Dermis microvascular lymphatic vessel endothelial cell (primary cell): ENCODE measurements around the gene AUTS2. TPM values are rescaled to one million over a fixed set of nuclear protein-coding genes. Genes with fewer than 3 reads are reported as not detected.
"Not testable (repeated sequence)": the region's sequence is repeated elsewhere in the genome, so short reads cannot be mapped to it uniquely, and the experiment has no call there.

Source experiments
- DNase-seq, 2 donors: peaks; one replicate each; pipeline versions ENCODE4 v3.0.0 to v3.0.0-alpha.2; 2010; ENCODE audit warnings: low read depth in 2 of 2
- total RNA-seq: library from RNA; depleted of rRNA; stranded (reverse); fragments of >200 nt; gene quantifications from 2 replicates; pipeline ENCODE4 v1.2.1, GENCODE V29; 2014

AUTS2 gene
- total RNA-seq, 1 donor from 2014 or later = 0.51 TPM

- no peak for DNase-seq
Measured at GRCh38 chr7:70725448-70725847, 1127.2 kb downstream of the AUTS2 start.

DNA sequence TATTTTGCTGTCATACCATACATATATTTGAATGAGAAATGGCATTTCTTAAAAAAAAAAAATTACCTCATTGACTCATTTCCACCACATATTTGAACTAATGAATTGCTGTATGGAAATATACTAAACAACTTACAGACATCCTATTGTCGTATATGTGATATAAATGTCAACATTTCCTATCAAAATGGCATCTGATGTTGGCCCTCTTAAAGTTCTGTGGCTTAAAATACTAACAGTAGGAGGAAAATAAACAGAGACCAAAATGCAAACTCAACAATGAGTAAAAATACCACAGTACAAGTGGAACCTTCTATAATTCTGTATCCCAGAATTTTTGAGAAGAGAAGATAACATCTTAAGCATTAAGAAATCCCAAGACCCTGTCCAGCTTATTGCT lies 1128.0 kb downstream of the AUTS2 start:
- no peak for DNase-seq

DNA sequence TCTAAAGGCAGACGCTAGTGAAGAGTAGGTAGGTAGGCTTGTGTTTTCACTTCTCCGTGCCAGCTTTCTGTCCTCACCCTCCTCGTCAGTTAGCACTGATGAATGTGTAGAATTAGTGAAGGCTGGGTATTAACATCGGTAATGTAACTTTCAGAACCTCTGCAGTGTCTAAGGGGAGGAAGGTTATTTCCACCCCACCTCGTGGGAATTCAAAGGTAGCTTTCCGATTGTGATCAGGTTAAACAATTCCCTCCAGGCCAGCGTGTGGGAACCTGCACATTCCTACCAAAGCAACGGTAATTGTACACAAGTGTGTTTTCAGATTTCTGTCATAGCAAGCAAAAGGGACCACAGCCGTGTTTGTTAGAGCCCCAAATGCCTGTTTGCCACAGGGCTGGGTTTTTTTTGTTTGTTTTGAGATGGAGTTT lies 1128.7 kb downstream of the AUTS2 start:
- no peak for DNase-seq

GRCh38 chr7:70727861-70728260 lies 1129.6 kb downstream of the AUTS2 start:
- no peak for DNase-seq

DNA sequence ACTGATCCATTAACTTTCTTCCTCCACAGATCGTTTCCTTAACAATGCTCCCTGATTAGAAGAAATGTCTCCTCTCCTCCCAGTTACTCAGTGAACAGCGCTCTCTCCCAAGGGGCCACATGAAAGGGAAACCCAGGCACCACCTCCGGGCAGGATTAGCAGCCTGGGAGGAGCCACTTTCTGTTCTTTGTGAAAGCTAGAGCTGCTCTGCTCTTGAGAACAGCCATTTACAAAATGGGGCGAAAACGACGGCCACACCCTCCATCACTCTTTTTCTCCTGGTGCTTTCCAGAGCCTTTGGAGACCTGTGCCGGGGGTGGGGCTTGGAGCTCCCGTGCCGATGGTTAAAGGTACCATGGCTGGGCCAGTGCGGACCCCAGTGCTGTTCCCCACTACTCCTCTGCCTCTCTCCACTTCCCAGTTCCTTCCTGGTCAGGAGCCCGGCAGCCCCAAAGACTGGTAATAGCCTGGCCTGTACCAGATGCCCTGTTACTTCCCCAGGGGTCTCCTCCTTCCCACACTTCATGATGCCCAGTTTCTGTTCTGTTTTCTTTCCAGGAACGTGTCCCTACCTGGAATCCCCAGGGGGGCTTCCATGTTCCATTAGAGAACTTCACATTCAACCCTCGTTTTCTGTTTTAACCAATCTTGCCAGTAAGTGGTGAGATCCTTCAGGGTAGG lies 1130.7 kb downstream of the AUTS2 start:
- no peak for DNase-seq

DNA sequence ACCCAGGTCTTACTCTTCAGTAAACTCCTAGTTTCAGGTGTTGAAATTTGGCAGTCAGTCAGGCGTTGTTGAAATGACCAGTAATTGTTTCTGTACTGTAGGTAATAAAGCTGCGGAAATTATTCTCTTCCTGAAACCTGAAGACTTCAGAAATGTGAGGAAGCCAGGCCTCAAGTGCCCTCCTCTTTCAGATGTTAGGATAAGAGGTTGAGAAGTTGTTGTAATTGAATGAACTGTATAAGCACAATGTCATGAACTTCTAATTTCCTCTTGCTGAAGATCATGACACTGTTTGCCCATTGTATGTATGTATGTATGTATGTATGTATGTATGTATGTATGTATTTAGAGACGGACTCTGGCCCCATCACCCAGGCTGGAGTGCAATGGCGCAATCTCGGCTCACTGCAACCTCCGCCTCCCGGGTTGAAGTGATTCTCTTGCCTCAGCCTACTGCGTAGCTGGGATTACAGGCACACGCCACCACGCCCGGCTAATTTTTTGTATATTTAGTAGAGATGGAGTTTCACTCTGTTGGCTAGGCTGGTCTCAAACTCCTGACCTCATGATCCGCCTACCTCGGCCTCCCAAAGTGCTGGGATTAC lies 1131.4 kb downstream of the AUTS2 start:
- not testable (repeated sequence) for DNase-seq

- DNase-seq = no peak
Measured at GRCh38 chr7:70730451-70731110, 1132.3 kb downstream of the AUTS2 start.

GRCh38 chr7:70733090-70733489 lies 1134.8 kb downstream of the AUTS2 start:
- DNase-seq = no peak

DNA sequence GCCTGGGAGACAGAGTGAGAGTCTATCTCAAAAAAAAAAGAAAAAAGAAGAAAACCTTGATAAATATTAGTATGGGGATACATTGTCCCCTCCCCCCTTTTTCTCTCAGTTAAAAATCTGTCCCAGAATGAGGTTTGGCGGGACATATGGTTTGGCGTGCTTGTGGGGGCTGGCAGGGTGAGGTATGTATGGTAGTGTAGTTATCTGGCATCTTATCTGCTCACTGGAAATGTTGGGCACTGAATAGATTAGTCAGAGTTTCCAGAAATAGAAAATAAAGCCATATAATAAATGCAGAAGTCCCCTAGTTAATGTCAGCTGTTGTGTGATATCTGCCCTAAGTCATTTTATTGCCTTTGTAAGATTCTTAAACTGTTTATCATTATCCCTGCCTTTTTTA lies 1136.1 kb downstream of the AUTS2 start:
- DNase-seq = no peak

- no peak for DNase-seq
Measured at GRCh38 chr7:70735313-70735712, 1137.0 kb downstream of the AUTS2 start.

DNA sequence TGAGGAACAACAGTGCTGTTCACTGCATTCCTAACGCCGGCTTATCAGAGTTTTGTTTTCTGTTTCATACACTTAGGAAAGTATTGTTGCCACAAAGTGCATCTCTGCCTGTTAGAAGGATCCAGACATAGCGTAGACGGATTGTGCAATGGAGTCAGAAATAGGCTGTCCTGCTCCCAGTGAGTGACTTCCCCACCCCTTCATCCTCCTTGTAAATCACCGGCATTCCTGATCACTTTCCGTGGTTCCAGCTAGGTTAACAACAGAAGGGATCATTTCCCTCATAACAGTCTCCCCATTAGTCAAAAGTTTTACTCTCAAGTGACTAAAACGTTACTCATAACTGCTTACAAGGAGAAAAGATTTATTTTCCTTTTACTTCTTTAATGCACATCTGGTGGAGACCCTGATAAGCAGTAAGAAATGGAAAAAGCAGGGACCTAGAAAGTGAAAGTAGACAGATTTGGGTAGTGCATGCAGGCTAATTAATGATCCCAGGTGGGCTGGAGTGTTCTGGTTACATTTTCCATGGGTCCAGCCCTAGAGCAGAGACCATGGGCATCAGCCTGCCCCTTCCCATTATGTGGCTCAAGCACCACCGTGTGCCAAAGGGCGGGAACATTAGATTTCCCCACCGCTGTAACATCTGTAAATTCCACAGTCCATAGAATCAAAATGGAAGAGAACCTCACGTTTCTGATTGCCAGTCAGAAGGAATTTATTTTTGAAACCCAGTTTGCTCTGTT lies 1138.6 kb downstream of the AUTS2 start:
- DNase-seq = no peak

GRCh38 chr7:70738151-70738885 lies 1140.0 kb downstream of the AUTS2 start:
- DNase-seq = no peak

- DNase-seq = no peak
Measured at GRCh38 chr7:70739646-70740210, 1141.5 kb downstream of the AUTS2 start.

DNA sequence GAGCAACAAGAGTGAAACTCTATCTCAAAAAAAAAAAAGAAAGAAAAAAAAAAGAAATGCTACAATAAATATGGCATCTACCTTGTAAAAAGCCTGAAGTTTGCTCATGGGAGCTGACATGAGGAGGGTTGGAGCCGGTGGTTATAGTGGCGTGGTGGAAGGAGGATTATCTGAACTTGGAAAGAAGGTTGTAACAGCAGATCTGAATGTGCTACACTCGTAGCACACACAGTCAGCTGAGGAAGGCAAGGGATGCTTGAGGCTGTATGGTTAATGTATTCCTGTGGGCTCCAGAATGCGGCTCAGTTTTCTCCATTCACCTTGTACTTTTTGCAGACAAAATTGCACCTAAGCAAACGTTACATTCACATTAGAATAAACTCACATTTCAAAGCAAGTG lies 1143.4 kb downstream of the AUTS2 start:
- DNase-seq = no peak

GRCh38 chr7:70743531-70744325 lies 1145.5 kb downstream of the AUTS2 start:
- no peak for DNase-seq

GRCh38 chr7:70744492-70744891 lies 1146.2 kb downstream of the AUTS2 start:
- no peak for DNase-seq

- DNase-seq = no peak
Measured at GRCh38 chr7:70749831-70750230, 1151.6 kb downstream of the AUTS2 start.

DNA sequence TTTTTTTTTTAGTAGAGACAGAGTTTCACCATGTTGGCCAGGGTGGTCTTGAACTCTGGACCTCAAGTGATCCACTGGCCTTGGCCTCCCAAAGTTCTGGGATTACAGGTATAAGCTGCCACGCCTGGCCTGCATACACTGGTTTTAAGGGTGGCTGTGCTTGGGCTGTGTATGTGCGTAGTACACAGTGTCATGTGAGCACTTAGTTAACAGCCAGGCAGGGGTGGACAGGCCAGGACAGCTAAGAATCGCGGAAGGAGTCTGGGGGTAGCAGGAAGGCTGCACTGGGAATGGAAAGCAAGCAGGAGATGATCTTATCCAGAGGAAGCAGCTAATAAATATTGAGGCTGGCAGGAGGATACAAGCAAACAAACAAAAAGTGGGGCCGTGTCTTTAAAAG lies 1153.6 kb downstream of the AUTS2 start:
- DNase-seq = no peak

GRCh38 chr7:70752794-70753241 lies 1154.5 kb downstream of the AUTS2 start:
- no peak for DNase-seq

DNA sequence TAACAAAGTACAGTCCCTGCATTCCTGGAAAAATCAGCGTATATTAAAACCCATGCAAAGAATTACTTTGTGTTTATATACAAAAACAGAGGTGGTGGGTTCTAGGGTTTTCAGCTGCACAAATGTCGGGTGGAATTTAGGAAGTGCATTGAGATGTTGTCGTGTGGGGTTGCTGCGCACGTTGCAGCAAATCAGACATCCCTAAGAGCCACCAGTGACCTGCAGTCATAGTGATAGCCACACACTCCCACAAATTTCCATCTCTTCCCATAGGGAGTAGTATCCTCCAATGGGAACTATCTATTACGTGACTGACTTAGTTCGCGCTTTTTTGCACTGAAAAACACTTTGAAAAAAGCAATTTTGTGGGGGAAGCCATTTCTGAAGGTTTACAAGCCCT lies 1158.5 kb downstream of the AUTS2 start:
- DNase-seq = no peak
